HG02884 (cell line): ENCODE data around the gene CREB5.

ENCODE experiments used
- ATAC-seq: cut with Tn5 transposase; IDR thresholded peaks from one replicate; pipeline ENCODE4 v1.9.1; 2021; ENCODE audit warnings: mild to moderate bottlenecking, moderate library complexity; ENCODE audit not compliant: unreplicated experiment

Gene CREB5

DNA sequence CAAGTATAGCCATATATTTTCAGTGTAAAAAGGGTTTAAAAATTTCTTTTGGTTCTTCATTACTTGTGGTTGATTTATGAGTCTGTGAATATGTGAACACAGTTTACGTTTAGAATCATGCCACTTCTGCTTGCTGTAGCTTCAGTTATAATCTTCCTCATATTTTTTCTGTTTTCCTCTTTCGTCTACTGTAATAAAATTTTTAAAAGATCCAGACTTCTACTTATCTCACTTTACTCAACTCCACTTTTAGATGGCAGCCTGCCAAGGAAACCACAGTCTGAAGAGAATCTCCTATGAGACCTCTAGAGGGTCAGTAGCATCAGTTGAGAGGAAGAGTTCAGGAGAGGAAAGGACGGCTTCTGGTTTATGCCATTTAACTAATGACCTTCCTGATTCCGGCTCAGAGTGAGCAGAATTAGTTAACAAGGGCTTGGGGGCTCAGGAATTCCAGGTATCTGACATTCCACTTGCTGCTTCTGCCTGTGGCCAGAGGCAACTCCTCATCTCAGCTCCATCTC is 21.4 kb downstream of the CREB5 start:
- no peak for ATAC-seq

DNA sequence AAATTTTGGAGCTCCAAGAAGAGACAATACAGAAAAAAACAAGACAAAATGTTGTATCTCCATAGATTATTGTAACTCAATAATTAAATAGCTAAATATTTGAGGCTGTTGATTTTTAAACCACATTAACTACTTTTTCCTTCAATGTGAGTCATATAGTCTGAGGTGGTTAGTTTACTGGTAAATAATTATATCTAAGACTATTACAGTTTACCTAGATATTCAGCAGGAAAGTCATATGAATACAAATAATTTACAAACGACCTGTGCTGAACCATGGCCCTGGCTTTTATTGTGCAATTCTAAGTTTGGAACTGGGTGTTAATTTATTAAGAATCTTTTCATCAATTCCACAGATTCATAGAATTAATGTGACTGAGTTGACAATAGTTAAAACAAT is 22.2 kb downstream of the CREB5 start:
- ATAC-seq: no peak

DNA sequence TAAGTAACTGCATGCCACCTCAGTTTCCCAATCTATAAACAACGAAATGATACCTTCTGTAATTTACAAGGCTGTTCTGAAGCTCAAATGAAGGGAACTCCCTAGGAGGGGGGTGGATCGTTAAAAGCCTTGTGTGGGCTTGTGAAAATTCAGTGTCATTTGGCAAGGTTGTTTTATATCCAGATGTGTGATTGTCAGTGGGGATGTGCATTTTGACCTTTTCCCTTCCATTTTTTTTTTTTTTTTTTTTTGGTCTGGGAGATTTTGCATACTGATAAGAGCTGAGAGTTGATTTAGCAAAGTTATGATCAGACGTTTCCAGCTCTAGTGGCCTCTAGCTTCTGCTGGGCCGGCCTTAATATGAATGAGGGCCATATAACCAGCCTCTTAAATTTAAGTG is 22.8 kb downstream of the CREB5 start:
- no peak for ATAC-seq

DNA sequence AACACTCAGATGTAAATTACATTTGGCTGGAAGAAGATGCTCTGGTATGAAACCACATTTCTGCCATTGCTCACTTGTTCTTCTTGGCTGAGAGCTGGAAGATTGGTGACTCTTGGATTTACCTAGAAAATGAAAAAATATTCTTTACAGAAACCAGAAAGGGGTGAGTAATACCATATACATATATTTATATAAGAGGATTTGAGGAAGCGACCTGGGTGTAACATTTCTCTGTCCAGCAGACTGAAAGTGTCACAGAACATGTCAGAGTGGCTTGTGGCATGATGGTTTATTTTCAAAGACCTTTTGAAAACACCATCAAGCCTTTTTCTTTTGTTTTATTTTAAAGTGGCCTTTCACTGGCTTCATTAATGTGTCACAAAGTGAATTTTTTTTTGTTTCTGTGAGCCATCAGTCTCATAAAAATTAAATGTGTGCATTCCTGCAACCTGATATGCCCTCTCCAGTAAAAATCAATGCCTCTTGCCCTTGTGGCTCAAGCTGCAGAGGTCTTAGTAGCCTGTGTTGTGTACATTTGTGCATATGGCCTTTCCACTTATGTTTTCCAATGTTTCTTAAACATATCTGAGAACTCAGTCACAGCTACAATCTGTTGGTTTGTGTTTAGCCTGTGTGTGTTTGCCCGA is 23.5 kb downstream of the CREB5 start:
- no peak for ATAC-seq

DNA sequence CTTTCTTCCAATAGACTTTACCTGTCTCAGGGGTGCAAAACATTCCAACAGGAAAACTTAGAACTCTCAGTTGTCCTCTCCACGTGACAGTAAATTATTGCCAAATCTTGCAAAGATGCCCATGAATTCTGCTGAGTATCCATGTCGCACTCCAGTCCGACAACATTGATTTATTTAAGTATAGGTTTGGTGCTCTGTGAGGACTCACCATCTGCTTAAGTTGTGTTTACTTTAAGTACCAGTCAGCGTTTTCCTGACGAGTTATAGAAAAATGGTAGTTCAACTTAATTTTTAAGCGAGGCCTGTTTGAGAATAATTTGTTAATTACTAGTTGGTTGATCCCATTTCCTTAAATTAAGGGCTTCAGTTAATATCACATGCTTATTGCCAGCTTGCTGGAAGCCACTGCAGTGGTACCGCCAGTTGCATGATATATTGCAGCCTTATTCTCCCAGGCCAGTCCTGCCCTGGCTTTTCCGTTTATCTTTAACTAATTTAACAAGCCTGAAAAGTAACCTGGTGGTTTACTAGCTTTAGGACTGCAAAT is 27.8 kb downstream of the CREB5 start:
- no peak for ATAC-seq

DNA sequence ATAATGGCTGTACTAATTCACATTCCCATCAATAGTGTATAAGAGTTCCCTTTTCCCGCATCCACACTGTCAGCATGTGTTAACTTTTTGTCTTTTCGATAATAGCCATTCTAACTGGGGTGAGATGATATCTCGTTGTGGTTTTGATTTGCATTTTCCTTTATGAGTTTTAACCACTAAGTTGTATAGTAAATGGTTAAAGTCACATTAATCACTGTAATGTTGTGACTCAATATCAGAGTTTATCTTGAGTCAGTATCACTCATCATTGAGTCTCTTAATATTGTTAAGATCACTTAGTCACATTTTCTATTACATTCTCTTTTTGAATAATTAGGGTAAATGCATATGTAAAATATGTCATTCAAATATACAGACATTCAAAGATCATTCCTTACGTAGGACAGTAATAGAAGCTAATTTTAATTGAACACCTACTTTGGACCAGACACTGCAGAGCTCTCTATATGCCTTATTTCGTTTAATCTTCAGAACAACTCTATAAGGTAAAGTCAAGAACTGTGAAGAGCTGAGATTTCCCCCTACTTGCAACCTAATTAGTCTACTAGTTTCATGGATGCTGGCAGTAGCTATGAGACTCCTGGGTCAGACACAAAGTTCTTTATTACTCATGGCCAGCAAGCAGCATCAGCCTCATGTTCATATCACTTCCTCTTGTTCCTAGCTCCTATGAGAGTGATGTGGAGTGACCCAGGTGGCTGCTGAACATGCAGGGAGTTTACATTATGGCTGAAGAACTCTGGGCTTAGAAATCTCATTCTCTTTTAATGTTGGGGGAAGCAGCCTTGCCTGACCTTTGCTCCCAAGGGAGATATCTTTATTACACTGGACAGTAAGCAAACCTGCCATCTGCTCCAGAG is 30.5 kb downstream of the CREB5 start:
- peak; percentile 70 for ATAC-seq

DNA sequence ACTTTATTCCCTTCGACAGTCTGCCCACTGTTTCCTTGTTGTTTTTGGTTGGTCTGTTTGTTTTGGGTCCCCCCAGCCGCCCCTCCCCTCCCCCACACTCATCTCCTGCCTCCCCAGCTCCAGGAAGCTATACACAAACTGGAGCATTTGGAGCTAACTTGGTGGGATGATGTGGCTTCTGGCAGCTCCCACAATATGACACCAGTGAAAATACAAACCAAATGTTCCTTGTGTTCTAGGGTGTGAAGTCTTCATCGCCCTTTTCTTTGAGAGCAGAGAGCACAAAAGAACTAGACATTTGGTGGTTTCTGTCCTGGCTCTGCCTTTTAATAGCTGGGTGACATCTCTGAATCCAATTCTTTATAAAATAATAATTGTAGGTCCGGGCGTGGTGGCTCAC is 33.8 kb downstream of the CREB5 start:
- no peak for ATAC-seq

DNA sequence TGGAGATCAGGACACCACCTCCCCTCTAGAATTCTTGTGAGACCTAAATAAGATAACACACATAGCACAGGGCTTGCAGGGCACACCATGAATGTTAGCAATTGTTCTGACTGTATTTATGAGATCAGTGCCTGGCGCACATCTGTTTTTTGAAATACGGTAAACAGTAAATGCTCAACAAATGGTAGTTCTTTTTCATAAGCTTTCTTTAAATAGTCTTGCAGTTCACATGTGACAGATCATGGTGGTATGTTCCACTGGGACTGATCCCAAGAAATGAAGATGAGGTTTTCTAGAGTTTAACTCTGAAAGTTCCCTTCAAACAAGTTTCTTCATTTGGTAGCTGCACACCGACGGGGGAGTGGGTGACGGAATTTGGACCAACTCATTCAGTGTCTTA is 34.8 kb downstream of the CREB5 start:
- no peak for ATAC-seq

DNA sequence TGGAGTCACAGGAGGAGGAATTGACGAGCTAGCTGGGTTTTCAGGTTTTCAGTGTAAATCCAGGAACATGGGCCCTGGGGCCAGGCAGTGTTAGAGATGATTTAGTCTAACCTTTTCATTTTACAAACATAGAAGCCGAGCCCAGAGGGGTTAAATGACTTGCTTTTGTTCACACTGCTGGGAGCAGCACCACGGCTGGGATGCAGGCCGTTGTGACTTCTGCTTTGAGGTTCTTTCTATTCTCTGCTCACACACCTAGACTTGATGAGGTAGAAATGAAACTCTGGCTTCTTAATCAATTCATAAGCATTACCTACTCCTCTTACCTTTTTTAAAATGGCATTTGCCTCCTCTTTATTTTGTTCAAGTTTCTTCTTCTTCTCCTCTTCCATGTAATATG is 36.4 kb downstream of the CREB5 start:
- no peak for ATAC-seq

DNA sequence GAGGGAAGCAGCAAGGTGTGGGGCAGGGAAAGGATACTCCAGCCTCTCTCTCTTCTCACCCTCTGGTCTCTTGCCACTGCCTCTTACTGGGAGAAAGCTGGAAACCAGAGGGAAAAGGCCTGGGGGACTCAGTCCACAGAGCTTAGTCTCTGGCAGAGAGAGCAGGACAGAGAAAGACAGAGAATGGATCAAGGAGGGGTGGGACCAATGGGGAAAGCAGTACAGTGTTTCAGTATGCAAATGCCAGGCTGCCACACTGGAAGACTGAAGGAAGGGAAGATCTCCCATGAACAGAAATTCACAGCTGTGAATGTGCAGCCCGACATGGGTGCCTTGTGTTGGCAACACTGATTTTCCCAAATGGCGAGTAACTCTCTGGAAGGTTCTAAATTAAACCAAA is 40.4 kb downstream of the CREB5 start:
- no peak for ATAC-seq

DNA sequence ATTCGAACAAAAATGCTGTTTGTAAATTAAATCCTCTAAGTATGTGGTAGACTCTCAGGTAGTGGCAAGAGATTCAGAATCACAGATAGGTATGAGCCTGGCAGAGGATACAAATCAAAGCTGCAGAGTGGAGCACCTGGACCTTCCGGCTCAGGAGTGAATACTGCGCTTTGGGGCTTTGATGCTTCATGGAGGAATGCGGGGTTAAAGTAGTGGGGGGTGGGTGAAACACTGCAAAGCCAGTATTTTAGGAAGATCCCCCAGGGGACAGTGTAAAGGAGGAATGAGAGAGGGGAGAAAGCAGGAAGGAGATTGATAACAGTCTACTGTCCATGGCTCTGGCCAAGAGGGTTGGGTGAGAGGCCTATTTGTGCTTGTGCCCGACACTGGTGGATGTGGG is 43.2 kb downstream of the CREB5 start:
- no peak for ATAC-seq

DNA sequence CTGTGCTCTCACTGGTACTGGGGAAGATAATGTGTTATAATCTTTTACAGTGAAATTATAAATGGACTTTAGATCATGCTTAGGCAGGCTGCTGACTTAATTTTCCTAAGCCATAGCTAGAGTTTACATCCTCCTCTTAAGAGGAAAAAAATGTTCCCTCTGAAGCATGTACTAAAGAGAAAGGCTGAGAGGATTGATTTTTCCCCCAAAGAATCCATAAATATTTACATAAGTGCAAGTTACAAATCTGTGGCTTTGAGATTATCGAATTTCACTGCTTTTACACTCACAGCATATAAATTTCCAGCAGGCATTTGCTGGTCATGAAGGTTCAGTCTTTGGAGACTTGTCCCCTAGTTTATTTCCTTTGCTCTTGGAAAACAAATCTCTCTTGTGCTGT is 43.7 kb downstream of the CREB5 start:
- ATAC-seq: no peak

DNA sequence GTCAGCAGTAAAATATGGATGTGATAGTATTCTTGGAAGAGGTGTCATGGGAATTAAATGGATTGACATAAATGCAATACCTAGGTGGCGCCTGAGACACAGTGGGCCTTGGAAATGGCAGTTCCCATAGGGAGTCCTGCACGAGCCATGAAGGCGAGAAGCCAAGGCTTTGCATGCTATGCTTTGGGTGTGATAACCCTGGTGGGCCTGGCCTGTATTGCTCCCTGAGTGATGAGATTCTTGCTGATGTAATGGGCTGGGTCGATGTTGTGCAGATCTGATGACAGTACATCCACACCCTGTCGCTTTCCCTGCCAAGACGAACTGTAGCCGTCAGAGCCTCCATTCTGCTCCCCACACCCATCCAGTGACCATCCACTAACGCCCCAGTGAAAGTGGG is 46.4 kb downstream of the CREB5 start:
- ATAC-seq: no peak

DNA sequence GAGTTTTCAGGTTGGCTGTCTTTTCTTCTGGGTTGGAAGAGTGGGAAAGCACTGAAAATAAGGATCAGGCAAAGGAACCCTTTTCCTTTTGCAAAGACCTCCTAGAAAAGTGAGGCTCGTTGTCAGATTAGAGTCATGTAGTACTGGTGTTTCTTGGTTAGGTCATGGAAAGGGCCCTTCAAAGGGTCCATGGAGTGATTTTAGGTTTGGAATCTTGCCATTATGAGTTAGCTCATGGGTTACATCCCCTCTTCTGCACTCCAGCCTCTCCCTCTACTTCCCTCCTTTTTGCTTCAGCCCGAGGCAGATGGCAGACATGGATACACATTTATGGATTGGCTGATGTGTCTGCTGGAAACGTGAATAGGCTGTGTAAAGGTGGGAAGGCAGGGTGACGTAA is 47.0 kb downstream of the CREB5 start:
- no peak for ATAC-seq

DNA sequence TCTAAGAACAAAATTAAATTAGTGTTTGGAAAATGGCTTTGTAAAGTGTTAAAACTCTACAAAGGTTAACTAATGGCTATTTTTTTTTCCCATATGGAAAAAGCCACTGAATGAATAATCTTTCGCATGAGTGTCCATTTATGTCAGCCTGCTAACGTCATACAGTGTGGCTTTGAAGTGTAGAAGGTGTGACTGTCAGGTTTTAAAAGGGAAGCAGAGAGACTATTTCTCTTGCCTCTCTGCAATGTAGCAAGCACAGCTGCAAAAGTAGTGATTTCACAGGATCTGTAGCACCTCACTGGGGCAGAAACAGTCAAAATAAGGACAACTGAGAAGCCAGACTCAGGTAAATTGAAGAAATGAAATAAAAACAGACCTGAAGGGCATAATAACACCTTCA is 53.4 kb downstream of the CREB5 start:
- ATAC-seq: no peak

DNA sequence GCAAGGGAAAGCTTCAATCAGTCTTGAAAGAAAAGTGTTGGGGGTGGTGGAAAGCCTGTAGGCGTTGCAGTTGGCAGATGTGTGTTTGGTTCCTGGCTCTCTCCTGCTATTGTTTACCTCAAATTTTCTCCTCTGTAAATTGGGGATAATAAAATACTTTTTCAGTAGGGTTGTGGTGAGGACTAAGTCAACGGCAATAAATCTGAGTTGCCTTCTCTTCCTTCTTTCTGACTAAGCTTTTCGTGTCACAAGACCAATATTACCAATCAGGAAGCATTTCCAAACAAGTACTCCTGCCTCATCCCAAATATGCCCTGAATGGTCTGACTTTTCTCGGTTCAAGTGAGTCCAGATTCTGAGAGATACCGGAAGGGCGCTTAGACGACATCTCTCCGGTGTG is 54.0 kb downstream of the CREB5 start:
- no peak for ATAC-seq

DNA sequence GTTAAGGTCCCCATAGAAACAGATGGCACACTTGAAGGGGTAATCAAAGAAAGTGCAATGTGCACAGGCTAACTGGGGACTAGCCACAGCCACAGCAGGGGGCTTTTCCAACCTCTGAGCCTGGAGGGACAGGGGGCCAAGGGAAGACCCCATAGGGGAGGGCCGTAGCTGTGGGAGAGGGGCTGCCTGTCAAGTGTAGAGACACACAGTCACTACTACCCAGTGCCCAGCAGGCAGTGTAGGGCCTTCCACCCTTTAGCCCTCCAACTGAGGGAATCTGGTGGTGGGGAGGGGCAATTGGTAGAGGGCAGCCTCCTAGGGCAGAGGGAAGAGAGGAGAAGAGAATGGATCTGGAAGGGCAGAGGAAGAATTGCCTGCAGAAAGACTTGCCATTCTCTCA is 54.6 kb downstream of the CREB5 start:
- no peak for ATAC-seq

DNA sequence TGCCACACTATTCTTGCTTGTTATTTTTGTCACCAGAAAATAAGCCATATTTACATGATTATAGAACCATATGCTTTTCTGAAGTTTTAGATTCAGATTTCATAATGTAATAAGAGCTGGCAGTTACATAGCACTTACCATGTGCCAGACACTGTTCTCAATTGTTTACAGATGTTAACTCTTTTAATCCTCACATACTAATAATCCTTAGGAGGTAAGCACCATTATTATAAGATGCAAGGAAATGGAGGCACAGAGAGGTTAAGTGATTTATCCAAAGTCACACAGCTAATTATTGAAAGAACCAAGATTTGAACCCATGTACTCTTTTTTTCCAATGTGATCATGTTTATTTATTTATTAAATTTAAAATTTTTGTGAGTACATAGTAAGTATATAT is 57.2 kb downstream of the CREB5 start:
- ATAC-seq: no peak

DNA sequence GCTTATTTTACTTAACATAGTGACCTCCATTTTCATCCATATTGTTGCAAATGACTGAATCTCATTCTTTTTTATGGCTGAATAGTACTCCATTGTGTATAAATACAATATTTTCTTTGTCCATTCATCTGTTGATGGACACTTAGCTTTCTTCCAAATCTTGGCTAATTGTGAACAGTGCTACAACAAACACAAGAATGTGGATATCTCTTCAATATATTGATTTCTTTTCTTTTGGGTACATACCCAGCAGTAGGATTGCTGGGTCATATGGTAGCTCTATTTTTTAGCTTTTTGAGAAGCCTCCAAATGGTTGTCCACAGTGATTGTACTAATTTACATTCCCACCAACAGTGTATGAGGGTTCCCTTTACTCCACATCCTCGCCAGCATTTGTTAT is 58.0 kb downstream of the CREB5 start:
- no peak for ATAC-seq

DNA sequence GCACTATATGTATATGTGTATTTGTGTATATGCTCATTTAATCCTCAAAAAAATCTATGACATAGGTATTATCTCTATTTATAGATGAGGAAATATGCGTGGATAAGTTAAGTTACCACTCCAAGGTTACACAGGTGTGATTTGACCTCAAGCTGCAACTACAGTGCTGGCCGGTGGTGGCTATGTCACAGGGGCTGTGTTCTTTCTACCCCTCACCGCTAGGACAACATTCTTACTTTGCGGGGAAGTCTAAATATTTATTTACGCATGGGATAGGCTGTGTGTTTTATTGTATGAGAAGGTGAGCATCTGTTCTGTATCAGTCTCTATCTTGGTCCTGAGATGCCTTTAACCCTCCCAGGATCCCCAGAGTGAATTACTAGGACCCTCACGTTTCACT is 60.0 kb downstream of the CREB5 start:
- no peak for ATAC-seq

DNA sequence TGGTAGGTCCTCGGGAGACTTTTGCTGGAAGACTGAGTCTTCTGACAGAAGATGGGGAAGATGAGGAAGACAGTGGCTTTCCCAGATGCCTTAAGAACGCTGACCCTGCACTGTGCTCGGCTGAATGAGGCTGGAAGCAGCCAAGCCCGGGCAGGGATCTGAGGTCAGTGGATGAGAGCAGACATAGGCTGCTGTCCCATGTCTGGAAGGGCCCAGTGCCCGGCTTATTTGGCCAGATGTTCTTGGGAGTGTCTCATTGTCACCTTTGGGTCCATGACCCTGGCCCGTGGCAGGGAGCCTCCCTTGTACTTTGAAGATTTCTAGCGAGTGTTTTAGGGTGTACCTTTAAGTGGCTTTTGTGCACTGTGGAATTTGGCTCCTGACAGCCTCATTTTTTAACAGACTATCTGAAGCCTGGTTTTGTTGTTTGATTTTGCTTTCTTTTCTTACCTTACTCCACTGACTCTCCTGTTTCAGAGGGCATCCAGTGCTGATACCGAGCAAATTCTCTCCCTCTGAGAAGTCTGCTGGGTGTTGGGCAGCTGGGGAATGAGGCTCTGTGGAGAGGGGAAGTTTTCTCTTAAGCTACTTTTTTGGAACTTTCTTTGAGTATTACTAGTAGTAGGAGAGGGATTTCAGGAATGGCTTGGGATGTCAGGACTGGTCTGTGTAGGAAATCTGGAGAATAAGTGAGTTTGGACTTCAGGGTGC is 61.4 kb downstream of the CREB5 start:
- no peak for ATAC-seq

DNA sequence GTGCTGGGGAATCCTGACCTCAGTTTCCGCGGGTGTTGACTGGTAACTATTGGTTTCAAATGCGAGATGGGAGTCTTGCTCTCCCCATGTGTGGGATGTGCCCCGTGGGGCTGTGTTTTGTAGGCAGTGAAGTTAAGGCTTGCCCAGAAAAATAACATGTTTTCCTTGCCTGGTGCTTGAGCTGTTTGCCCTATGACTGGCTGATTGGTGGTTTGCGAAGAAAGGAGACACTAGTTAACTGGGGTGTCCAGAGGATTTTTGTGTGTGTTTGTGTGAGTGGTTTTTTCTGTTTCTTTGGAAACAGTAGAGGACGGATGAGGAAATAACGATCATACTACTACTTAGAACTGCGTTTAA is 61.9 kb downstream of the CREB5 start:
- ATAC-seq: no peak
